KG1 (cell line): ENCODE data around the gene SCN9A.
"Not testable (repeated sequence)": the region's sequence is repeated elsewhere in the genome, so short reads cannot be mapped to it uniquely, and the experiment has no call there.

ENCODE experiments used
- DNase-seq: peaks from one replicate; lab custom pipeline; 2025; lab: John Stamatoyannopoulos, UW

SCN9A gene

GRCh38 chr2:166375195-166375735, 479 bp downstream of the SCN9A start:
- DNase-seq, result no peak

- no peak for DNase-seq
These were observed 1.8 kb downstream of the SCN9A start for GRCh38 chr2:166373951-166374350.

- DNase-seq, result no peak
These were observed 2.2 kb downstream of the SCN9A start for GRCh38 chr2:166373539-166373938.

- no peak for DNase-seq
These were observed 2.6 kb downstream of the SCN9A start for GRCh38 chr2:166373105-166373504.

GRCh38 chr2:166372046-166372445, 3.7 kb downstream of the SCN9A start:
- DNase-seq, result no peak

- DNase-seq, result no peak
These were observed 9.8 kb downstream of the SCN9A start for GRCh38 chr2:166365803-166366420.

GRCh38 chr2:166365239-166365638, 10.5 kb downstream of the SCN9A start:
- DNase-seq, result no peak

- no peak for DNase-seq
These were observed 11.1 kb downstream of the SCN9A start for GRCh38 chr2:166364476-166365161.

GRCh38 chr2:166361351-166362153, 14.2 kb downstream of the SCN9A start:
- DNase-seq, result no peak

- no peak for DNase-seq
These were observed 14.8 kb downstream of the SCN9A start for GRCh38 chr2:166360906-166361305.

GRCh38 chr2:166360426-166360825, 15.3 kb downstream of the SCN9A start:
- no peak for DNase-seq

GRCh38 chr2:166357950-166358321, 17.8 kb downstream of the SCN9A start:
- DNase-seq, result not testable (repeated sequence)

GRCh38 chr2:166357068-166357949, 18.4 kb downstream of the SCN9A start:
- no peak for DNase-seq

- no peak for DNase-seq
These were observed 24.4 kb downstream of the SCN9A start for GRCh38 chr2:166351319-166351718.

- DNase-seq, result no peak
These were observed 25.2 kb downstream of the SCN9A start for GRCh38 chr2:166350525-166350924.

- DNase-seq, result no peak
These were observed 31.2 kb downstream of the SCN9A start for GRCh38 chr2:166344286-166345113.

GRCh38 chr2:166343467-166343866, 32.3 kb downstream of the SCN9A start:
- no peak for DNase-seq

- DNase-seq, result no peak
These were observed 34.3 kb downstream of the SCN9A start for GRCh38 chr2:166341426-166341825.

- DNase-seq, result no peak
These were observed 36.9 kb downstream of the SCN9A start for GRCh38 chr2:166338831-166339339.

- DNase-seq, result no peak
These were observed 37.8 kb downstream of the SCN9A start for GRCh38 chr2:166337932-166338331.

GRCh38 chr2:166335284-166335683, 40.5 kb downstream of the SCN9A start:
- DNase-seq, result no peak
